Measurements from ENCODE around the gene SDCBP2.

SDCBP2 gene

GRCh38 chr20:1272368-1273100, 56.4 kb downstream of the SDCBP2 start:
- DNase-seq (ENCODE audit: low spot score), result no peak

- no peak for DNase-seq (ENCODE audit: low spot score)
These were observed 59.1 kb downstream of the SDCBP2 start for GRCh38 chr20:1269850-1270249.

GRCh38 chr20:1269235-1269634, 59.7 kb downstream of the SDCBP2 start:
- DNase-seq (ENCODE audit: low spot score), result no peak

GRCh38 chr20:1267809-1268374, 61.0 kb downstream of the SDCBP2 start:
- DNase-seq (ENCODE audit: low spot score), result no peak

- no peak for DNase-seq (ENCODE audit: low spot score)
These were observed 61.8 kb downstream of the SDCBP2 start for GRCh38 chr20:1267161-1267560.

GRCh38 chr20:1266167-1266973, 62.6 kb downstream of the SDCBP2 start, which contains the start of gene SNPH:
TSS of gene SNPH (plus strand) at chr20:1266294. CDS start at chr20:1296240, 29,946 bp downstream.
- peak; percentile 45 for DNase-seq (ENCODE audit: low spot score)

- no peak for DNase-seq (ENCODE audit: low spot score)
These were observed 63.1 kb downstream of the SDCBP2 start for GRCh38 chr20:1265916-1266166.

GRCh38 chr20:1265226-1265915, 63.6 kb downstream of the SDCBP2 start:
- DNase-seq (ENCODE audit: low spot score), result no peak

GRCh38 chr20:1264727-1265126, 64.2 kb downstream of the SDCBP2 start:
- DNase-seq (ENCODE audit: low spot score), result no peak

- no peak for DNase-seq (ENCODE audit: low spot score)
These were observed 65.1 kb downstream of the SDCBP2 start for GRCh38 chr20:1263853-1264252.
